ENCODE data around the gene SNAI1.
"Not testable (repeated sequence)": the region's sequence is repeated elsewhere in the genome, so short reads cannot be mapped to it uniquely, and the experiment has no call there.

The SNAI1 gene

DNA sequence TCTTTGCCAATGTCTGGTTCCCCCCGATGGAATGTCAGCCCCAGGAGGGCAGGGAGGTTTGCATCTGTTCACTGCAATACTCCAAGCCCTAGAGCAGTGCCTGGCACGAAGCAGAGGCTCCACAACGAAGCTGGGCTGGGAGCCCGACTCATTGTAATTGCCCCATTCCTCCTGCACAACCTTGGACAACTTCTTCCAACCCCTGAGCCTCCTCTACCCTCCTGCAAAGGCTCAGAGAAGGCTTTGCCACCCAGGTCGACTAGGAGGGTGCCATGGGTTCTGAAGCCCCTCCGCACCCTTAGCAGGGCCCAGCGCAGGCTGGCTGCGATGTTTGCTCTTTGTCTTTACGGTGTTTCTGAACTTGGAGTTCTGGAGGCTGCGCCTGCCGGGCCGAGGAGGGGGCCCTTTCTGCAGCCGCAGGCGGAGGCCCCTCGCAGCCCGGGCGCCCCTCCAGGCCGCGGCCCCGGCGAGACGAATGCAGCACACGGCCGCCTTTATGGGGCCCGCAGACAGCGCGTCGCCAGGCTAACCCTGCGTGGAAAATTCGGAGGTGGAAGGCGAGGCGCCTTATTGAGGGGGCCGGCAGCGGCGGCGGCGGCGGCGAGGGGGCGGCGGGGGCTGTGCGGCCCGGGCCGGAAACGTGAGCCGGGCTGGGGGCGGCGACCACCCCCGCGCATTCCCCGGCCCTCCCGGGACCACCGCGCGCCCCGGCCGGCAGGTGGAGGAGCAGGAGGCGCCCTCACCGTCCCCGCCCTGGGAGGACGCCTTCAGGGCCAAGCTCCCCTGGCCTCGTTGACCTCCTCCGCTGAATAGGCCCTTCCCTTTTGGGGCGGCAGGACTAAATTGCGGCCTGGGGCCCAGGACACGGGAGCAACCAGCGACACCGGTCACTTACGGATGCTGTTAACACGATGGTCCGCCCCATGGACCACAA lies 27.0 kb downstream of the SNAI1 start:
- DNase-seq: no peak
- no peak overlapping the region; the same call in 1 of the 2 replicates for H2AFZ ChIP-seq (ENCODE audit: low read length)
- H3K4me1 ChIP-seq (ENCODE audit: low read length): peaks cover 8% of the 10 kb centered on the region
- peaks cover 10% of the 10 kb centered on the region for H3F3A ChIP-seq (ENCODE audit: insufficient read depth, low read length)
- no peaks in the 10 kb centered on the region for H3K36me3 ChIP-seq (replicated peaks; ENCODE audit: insufficient read depth, low read length)
- TF ChIP-seq EZH2 (optimal IDR thresholded peaks at IDR 0.05; ENCODE audit: low read depth, low read length) (no peak), EZH2phosphoT487 (IDR thresholded peaks at IDR 0.05; ENCODE audit: low read length) (no peak)
- TF ChIP-seq, protein P1, sequence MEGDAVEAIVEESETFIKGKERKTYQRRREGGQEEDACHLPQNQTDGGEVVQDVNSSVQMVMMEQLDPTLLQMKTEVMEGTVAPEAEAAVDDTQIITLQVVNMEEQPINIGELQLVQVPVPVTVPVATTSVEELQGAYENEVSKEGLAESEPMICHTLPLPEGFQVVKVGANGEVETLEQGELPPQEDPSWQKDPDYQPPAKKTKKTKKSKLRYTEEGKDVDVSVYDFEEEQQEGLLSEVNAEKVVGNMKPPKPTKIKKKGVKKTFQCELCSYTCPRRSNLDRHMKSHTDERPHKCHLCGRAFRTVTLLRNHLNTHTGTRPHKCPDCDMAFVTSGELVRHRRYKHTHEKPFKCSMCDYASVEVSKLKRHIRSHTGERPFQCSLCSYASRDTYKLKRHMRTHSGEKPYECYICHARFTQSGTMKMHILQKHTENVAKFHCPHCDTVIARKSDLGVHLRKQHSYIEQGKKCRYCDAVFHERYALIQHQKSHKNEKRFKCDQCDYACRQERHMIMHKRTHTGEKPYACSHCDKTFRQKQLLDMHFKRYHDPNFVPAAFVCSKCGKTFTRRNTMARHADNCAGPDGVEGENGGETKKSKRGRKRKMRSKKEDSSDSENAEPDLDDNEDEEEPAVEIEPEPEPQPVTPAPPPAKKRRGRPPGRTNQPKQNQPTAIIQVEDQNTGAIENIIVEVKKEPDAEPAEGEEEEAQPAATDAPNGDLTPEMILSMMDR (IDR thresholded peaks at IDR 0.05; ENCODE audit: low read length): no peak
- H3K9me2 ChIP-seq (replicated peaks; ENCODE audit: insufficient read depth, low read length): no peaks in the 10 kb centered on the region
- H3K4me3 ChIP-seq (ENCODE audit: low read length): no peak overlapping the region
- H3K79me2 ChIP-seq (ENCODE audit: low read length): no peaks in the 10 kb centered on the region
- H3K9ac ChIP-seq (ENCODE audit: low read length): no peak overlapping the region
- H3K9me3 ChIP-seq (replicated peaks; ENCODE audit: insufficient read depth, low read length): no peaks in the 10 kb centered on the region
- H3K27me3 ChIP-seq (replicated peaks; ENCODE audit: insufficient read depth, low read length): no peaks in the 10 kb centered on the region
- H3K4me2 ChIP-seq (ENCODE audit: low read depth, low read length): no peak overlapping the region
- no peaks in the 10 kb centered on the region for H4K20me1 ChIP-seq (ENCODE audit: insufficient read depth, low read length)
- no peak overlapping the region for H3K27ac ChIP-seq (ENCODE audit: low read length)

DNA sequence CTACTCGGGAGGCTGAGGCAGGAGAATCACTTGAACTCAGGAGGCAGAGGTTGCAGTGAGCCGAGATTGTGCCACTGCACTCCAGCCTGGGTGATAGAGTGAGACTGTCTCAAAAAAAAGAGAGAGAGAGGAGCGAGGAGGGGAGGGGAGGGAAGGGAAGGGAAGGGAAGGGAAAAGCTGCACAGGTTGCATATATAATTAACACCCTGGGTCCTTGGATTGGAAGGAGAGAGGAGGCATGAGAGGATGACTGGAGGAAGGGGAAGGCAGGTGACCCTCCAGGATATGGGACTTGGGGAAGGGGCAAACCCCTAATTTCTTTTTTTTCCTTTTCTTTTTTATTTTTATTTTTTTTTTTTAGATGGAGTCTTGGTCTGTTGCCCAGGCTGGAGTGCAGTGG lies 28.8 kb downstream of the SNAI1 start:
- not testable (repeated sequence) for H3K9me3 ChIP-seq (replicated peaks; ENCODE audit: insufficient read depth, low read length); H4K20me1 ChIP-seq (ENCODE audit: insufficient read depth, low read length); H2AFZ ChIP-seq (ENCODE audit: low read length); H3K4me1 ChIP-seq (ENCODE audit: low read length); H3K27me3 ChIP-seq (replicated peaks; ENCODE audit: insufficient read depth, low read length); H3K9ac ChIP-seq (ENCODE audit: low read length); H3K4me3 ChIP-seq (ENCODE audit: low read length); H3F3A ChIP-seq (ENCODE audit: insufficient read depth, low read length); H3K4me2 ChIP-seq (ENCODE audit: low read depth, low read length); H3K79me2 ChIP-seq (ENCODE audit: low read length); H3K9me2 ChIP-seq (replicated peaks; ENCODE audit: insufficient read depth, low read length); DNase-seq; H3K36me3 ChIP-seq (replicated peaks; ENCODE audit: insufficient read depth, low read length)
- peak overlapping the region; percentile 45; the same call in 1 of the 2 replicates for H3K27ac ChIP-seq (ENCODE audit: low read length)

DNA sequence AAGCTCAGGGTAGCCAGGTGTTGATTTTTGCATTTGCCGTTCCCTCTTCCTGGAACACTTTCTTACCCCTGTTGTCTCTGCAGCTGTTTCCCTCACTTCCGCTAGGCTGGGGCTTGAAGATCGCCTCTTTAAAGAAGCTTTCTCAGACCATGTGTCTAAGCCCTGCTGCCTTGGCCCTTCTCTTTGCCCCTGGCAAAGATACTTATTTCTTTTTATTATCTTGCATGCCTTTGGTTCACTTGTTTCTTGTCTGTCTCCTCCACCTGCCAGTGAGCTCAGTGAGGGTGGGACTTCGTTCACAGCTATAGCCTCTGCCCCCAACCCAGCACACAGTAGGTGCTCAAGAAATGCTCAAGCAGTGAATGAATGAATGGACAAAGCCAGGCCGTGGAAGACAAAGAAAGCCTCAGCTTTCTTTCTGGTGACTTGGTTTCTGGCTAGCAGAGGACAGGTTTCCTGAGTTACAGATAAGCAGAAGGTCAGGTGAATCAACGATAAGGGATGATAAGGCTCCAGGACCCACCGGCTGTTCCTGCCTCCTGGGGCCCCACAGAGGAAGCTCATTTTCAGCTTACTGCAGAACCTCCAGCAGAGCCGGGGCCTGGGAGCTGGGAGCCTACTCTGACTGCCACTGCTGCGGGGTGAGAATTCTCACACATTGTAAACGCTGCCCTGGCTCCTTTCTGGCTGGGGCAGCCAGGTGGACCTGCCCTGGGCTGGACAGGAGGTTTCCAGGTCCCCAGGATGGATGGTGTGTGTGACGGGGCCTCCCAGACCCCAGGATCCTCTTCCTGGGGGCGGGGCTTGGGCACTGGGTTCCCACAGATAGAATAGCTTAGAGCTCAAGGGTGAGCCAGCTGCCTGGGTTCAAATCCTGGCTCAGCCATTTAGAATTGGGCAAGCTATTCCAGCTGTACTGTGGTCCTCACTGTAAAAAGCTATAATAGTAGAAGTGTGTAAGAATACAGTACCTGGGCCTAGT lies 29.8 kb downstream of the SNAI1 start:
- H3K9ac ChIP-seq (ENCODE audit: low read length): peak overlapping the region; percentile 1; the same call in 1 of the 2 replicates
- peak overlapping the region; percentile 56 for H2AFZ ChIP-seq (ENCODE audit: low read length)
- H3F3A ChIP-seq (ENCODE audit: insufficient read depth, low read length): peaks cover 10% of the 10 kb centered on the region
- TF ChIP-seq EZH2phosphoT487 (IDR thresholded peaks at IDR 0.05; ENCODE audit: low read length) (no peak), EZH2 (optimal IDR thresholded peaks at IDR 0.05; ENCODE audit: low read depth, low read length) (no peak)
- TF ChIP-seq, protein P1 (IDR thresholded peaks at IDR 0.05; ENCODE audit: low read length): no peak
- no peaks in the 10 kb centered on the region for H4K20me1 ChIP-seq (ENCODE audit: insufficient read depth, low read length)
- H3K4me1 ChIP-seq (ENCODE audit: low read length): peaks cover 8% of the 10 kb centered on the region
- no peaks in the 10 kb centered on the region for H3K9me3 ChIP-seq (replicated peaks; ENCODE audit: insufficient read depth, low read length)
- H3K4me3 ChIP-seq (ENCODE audit: low read length): no peak overlapping the region
- H3K27me3 ChIP-seq (replicated peaks; ENCODE audit: insufficient read depth, low read length): no peaks in the 10 kb centered on the region
- H3K36me3 ChIP-seq (replicated peaks; ENCODE audit: insufficient read depth, low read length): no peaks in the 10 kb centered on the region
- H3K4me2 ChIP-seq (ENCODE audit: low read depth, low read length): peak overlapping the region; percentile 38; the same call in 1 of the 2 replicates
- H3K79me2 ChIP-seq (ENCODE audit: low read length): no peaks in the 10 kb centered on the region
- peak overlapping the region; percentile 45; the same call in 1 of the 2 replicates for H3K27ac ChIP-seq (ENCODE audit: low read length)
- H3K9me2 ChIP-seq (replicated peaks; ENCODE audit: insufficient read depth, low read length): no peaks in the 10 kb centered on the region
- peak; percentile 87 for DNase-seq
